Measurements from ENCODE around the gene GLIS1.

DNA sequence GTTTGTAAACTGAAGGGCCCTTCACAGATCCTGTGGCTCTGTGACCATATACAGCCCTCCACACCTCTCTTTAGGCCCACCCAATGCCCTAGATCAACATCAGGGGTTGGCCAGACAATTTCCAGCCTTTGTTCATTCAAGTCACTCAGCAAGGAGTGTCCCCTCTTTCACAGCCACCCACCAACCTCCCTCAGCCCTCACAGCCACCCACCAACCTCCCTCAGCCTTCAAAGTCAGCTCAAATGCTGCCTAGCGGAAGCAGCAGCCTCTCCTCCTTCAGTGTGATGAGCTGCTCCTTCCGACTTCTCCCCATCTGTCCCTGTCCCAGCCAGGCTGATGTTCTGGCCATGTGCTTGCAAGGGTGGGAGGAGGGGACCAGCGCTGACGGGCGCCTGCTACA lies 208.4 kb downstream of the GLIS1 start:
- TF ChIP-seq, protein P1, sequence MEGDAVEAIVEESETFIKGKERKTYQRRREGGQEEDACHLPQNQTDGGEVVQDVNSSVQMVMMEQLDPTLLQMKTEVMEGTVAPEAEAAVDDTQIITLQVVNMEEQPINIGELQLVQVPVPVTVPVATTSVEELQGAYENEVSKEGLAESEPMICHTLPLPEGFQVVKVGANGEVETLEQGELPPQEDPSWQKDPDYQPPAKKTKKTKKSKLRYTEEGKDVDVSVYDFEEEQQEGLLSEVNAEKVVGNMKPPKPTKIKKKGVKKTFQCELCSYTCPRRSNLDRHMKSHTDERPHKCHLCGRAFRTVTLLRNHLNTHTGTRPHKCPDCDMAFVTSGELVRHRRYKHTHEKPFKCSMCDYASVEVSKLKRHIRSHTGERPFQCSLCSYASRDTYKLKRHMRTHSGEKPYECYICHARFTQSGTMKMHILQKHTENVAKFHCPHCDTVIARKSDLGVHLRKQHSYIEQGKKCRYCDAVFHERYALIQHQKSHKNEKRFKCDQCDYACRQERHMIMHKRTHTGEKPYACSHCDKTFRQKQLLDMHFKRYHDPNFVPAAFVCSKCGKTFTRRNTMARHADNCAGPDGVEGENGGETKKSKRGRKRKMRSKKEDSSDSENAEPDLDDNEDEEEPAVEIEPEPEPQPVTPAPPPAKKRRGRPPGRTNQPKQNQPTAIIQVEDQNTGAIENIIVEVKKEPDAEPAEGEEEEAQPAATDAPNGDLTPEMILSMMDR (conservative IDR thresholded peaks at IDR 0.05; ENCODE audit: low read depth, low read length) = no peak
- TF ChIP-seq EZH2 (IDR thresholded peaks at IDR 0.05; ENCODE audit: borderline replicate concordance, low read depth, low read length, poor library complexity, severe bottlenecking) = no peak

Measured in A673 (cell line).